ENCODE measurements around the gene SUCLG1.

The SUCLG1 gene

GRCh38 chr2:84482603-84483002 lies 23.5 kb upstream of the SUCLG1 start:
- Histone ChIP-seq H3K36me3 (ENCODE audit: insufficient read depth, low read length) (no peaks in the 10 kb centered on the region), H3K4me3 (ENCODE audit: low read depth in 1 of 2, low read length in 2 of 2) (no peak overlapping the region), H2AFZ (ENCODE audit: low read depth, low read length) (no peak overlapping the region), H3K27me3 (ENCODE audit: insufficient read depth, low read length, poor library complexity) (peaks cover 5% of the 10 kb centered on the region), H3K4me1 (ENCODE audit: insufficient read depth, low read length) (no peaks in the 10 kb centered on the region), H3K79me2 (ENCODE audit: insufficient read depth, low read length) (no peaks in the 10 kb centered on the region), H4K20me1 (ENCODE audit: insufficient read depth, low read length) (no peaks in the 10 kb centered on the region), H3K4me2 (ENCODE audit: insufficient read depth, low read length) (no peak overlapping the region), H3K27ac (ENCODE audit: low read length) (no peak overlapping the region), H3K9ac (ENCODE audit: low read depth, low read length) (no peak overlapping the region), H3K9me3 (ENCODE audit: insufficient read depth, low read length, severe bottlenecking) (peaks cover 7% of the 10 kb centered on the region)
- no peak for DNase-seq
- ATAC-seq (ENCODE audit: insufficient read depth, low read depth) = no peak
- TF ChIP-seq CTCF (IDR thresholded peaks at IDR 0.05; ENCODE audit: borderline replicate concordance, extremely low read depth, low read length, poor library complexity, severe bottlenecking) (no peak), EZH2 (IDR thresholded peaks at IDR 0.05; ENCODE audit: borderline replicate concordance, low read depth, low read length, severe bottlenecking) (no peak)

DNA sequence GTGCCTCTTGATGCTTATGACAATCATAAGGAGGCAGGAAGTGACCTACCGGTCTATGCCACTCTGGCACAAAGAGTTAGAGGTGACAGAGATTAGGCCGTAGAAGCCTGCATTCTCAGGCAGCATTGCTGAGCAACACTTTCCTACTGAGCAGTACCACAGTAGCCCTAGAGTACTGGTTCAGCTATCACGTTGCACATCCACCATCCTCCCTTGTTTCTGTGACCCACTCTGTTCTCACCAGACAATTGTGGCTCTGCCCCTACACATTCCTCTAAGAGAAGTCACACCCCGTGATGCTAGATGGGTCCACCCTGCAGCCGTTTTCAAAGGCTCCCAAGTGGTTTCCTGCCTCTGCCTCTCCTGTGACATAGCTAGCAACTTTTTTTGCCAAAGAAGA lies 22.6 kb upstream of the SUCLG1 start:
- H2AFZ ChIP-seq (ENCODE audit: low read depth, low read length) = no peak overlapping the region
- H3K4me2 ChIP-seq (ENCODE audit: insufficient read depth, low read length) = no peak overlapping the region
- ATAC-seq (ENCODE audit: insufficient read depth, low read depth) = no peak

GRCh38 chr2:84478867-84479266 lies 19.8 kb upstream of the SUCLG1 start:
- TF ChIP-seq CTCF (IDR thresholded peaks at IDR 0.05; ENCODE audit: borderline replicate concordance, extremely low read depth, low read length, poor library complexity, severe bottlenecking) (no peak), EZH2 (IDR thresholded peaks at IDR 0.05; ENCODE audit: borderline replicate concordance, low read depth, low read length, severe bottlenecking) (no peak)
- Histone ChIP-seq H3K36me3 (ENCODE audit: insufficient read depth, low read length) (no peaks in the 10 kb centered on the region), H3K4me1 (ENCODE audit: insufficient read depth, low read length) (no peaks in the 10 kb centered on the region), H3K27ac (ENCODE audit: low read length) (no peak overlapping the region), H3K4me2 (ENCODE audit: insufficient read depth, low read length) (no peak overlapping the region), H3K79me2 (ENCODE audit: insufficient read depth, low read length) (no peaks in the 10 kb centered on the region), H3K4me3 (ENCODE audit: low read depth in 1 of 2, low read length in 2 of 2) (no peak overlapping the region), H3K27me3 (ENCODE audit: insufficient read depth, low read length, poor library complexity) (no peaks in the 10 kb centered on the region), H3K9ac (ENCODE audit: low read depth, low read length) (no peak overlapping the region), H3K9me3 (ENCODE audit: insufficient read depth, low read length, severe bottlenecking) (peaks cover 12% of the 10 kb centered on the region), H4K20me1 (ENCODE audit: insufficient read depth, low read length) (no peaks in the 10 kb centered on the region), H2AFZ (ENCODE audit: low read depth, low read length) (no peak overlapping the region)
- no peak for ATAC-seq (ENCODE audit: insufficient read depth, low read depth)
- no peak for DNase-seq

More for the DNA sequence above, 22.6 kb upstream of the SUCLG1 start:
- Histone ChIP-seq H3K4me1 (ENCODE audit: insufficient read depth, low read length) (no peaks in the 10 kb centered on the region), H3K79me2 (ENCODE audit: insufficient read depth, low read length) (no peaks in the 10 kb centered on the region), H3K27me3 (ENCODE audit: insufficient read depth, low read length, poor library complexity) (no peaks in the 10 kb centered on the region), H4K20me1 (ENCODE audit: insufficient read depth, low read length) (no peaks in the 10 kb centered on the region), H3K27ac (ENCODE audit: low read length) (no peak overlapping the region), H3K9me3 (ENCODE audit: insufficient read depth, low read length, severe bottlenecking) (peaks cover 12% of the 10 kb centered on the region), H3K4me3 (ENCODE audit: low read depth in 1 of 2, low read length in 2 of 2) (no peak overlapping the region), H3K9ac (ENCODE audit: low read depth, low read length) (no peak overlapping the region), H3K36me3 (ENCODE audit: insufficient read depth, low read length) (no peaks in the 10 kb centered on the region)
- no peak for DNase-seq
- TF ChIP-seq CTCF (IDR thresholded peaks at IDR 0.05; ENCODE audit: borderline replicate concordance, extremely low read depth, low read length, poor library complexity, severe bottlenecking) = no peak
- no peak for TF ChIP-seq EZH2 (IDR thresholded peaks at IDR 0.05; ENCODE audit: borderline replicate concordance, low read depth, low read length, severe bottlenecking)

GRCh38 chr2:84477886-84478285 lies 18.8 kb upstream of the SUCLG1 start:
- no peaks in the 10 kb centered on the region for H3K79me2 ChIP-seq (ENCODE audit: insufficient read depth, low read length)
- no peak for TF ChIP-seq EZH2 (IDR thresholded peaks at IDR 0.05; ENCODE audit: borderline replicate concordance, low read depth, low read length, severe bottlenecking)
- no peak overlapping the region for H3K9ac ChIP-seq (ENCODE audit: low read depth, low read length)
- H3K4me1 ChIP-seq (ENCODE audit: insufficient read depth, low read length) = no peaks in the 10 kb centered on the region
- H3K4me2 ChIP-seq (ENCODE audit: insufficient read depth, low read length) = no peak overlapping the region
- H3K27me3 ChIP-seq (ENCODE audit: insufficient read depth, low read length, poor library complexity) = no peaks in the 10 kb centered on the region
- no peak overlapping the region for H2AFZ ChIP-seq (ENCODE audit: low read depth, low read length)
- DNase-seq (no peak), ATAC-seq (ENCODE audit: insufficient read depth, low read depth) (no peak)
- H3K4me3 ChIP-seq (ENCODE audit: low read depth in 1 of 2, low read length in 2 of 2) = no peak overlapping the region
- peaks cover 12% of the 10 kb centered on the region for H3K9me3 ChIP-seq (ENCODE audit: insufficient read depth, low read length, severe bottlenecking)
- H3K36me3 ChIP-seq (ENCODE audit: insufficient read depth, low read length) = no peaks in the 10 kb centered on the region
- no peak overlapping the region for H3K27ac ChIP-seq (ENCODE audit: low read length)
- H4K20me1 ChIP-seq (ENCODE audit: insufficient read depth, low read length) = no peaks in the 10 kb centered on the region
